NCI-H2029 (cell line): ENCODE measurements around the gene BPIFA1.

Experiments
- DNase-seq: peaks from one replicate; lab custom pipeline; 2025; lab: John Stamatoyannopoulos, UW

BPIFA1 gene

GRCh38 chr20:33235696-33236095 is at the start of gene BPIFA1:
Gene BPIFA1 (plus strand): TSS chr20:33235996. CDS start chr20:33237712, 1,716 bp downstream.
- no peak for DNase-seq

DNA sequence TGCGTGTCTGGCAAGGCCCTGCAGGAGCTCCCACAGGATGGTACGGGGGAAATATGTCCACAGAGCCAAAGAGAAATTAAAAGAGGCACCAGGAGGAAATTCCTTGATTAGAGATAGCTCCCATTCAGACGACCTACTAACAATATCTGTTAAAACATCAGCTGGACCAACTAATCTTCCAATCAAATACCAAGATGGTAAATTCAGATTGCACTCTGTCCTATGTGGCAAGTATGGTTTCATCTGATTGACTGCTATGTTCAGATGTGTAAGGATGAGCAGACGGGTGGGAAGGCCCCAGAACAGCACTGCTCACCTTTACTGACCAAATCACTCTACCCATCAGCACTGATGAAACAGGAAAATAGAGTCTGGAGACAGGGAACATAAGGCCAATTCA is 48.3 kb upstream of the BPIFA1 start:
- DNase-seq: no peak

- DNase-seq: no peak
These were observed 47.4 kb upstream of the BPIFA1 start for GRCh38 chr20:33188421-33188820.

- no peak for DNase-seq
These were observed 44.3 kb upstream of the BPIFA1 start for GRCh38 chr20:33191484-33191883.

GRCh38 chr20:33191955-33192354 is 43.8 kb upstream of the BPIFA1 start:
- DNase-seq: no peak

GRCh38 chr20:33192912-33193501 is 42.8 kb upstream of the BPIFA1 start:
- DNase-seq: no peak

DNA sequence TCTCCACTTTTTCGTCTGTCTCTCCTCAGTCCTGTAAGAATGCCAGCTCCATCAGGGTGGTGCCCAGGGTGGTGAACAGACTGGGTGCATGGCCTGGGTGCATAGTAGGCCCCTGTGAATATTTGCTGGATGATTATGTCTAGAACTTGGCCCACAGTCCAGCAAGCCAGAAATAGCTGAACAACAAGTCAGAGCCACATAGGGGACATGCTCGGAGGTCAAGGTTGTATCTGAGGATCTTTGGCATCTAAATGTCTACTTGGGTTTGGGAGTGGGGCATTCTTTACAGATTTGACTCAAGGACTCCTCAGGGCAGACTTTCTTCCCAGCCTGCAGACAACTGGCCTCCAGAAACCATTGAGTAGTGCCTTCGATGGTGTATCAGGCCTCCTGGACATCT is 36.8 kb upstream of the BPIFA1 start:
- no peak for DNase-seq

DNA sequence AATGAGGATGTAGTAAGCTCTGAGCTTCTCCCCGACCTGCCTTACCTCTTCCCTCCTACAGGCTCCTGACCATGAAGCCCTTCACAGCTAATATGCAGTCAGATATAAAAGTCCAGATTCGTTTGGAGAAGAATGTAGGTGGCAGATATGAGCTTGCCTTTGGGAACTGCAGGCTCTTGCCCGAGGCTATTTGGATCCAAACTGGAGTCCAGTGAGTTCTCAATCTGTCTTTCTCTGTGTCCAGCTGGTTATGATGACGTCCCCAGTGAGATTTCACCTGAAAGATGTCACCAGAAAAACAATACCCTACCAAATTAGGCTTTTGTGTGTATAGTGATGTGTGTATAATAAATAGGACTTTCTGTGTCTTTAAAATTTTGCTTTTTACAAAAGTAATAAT is 33.3 kb upstream of the BPIFA1 start:
- no peak for DNase-seq

GRCh38 chr20:33203444-33203843 is 32.4 kb upstream of the BPIFA1 start:
- no peak for DNase-seq

DNA sequence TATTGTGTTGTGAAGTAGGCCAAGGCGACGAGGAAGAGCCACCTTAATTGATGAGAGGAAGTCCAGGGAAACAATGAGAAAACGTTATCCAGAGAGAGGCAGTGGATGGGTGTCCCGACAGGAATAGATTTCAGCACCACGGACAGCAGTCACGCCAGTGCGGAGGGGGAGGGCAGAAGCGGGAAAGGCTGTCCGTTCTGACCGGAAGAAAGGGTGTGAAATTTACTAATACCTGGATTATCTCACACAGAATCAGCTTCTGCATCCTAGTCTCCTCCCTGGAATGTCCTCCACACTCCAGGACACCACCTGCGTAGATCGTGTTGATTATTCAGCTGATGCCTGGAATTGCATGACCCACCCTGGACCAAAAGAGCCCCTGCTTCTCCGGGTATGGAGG is 26.0 kb upstream of the BPIFA1 start:
- no peak for DNase-seq

DNA sequence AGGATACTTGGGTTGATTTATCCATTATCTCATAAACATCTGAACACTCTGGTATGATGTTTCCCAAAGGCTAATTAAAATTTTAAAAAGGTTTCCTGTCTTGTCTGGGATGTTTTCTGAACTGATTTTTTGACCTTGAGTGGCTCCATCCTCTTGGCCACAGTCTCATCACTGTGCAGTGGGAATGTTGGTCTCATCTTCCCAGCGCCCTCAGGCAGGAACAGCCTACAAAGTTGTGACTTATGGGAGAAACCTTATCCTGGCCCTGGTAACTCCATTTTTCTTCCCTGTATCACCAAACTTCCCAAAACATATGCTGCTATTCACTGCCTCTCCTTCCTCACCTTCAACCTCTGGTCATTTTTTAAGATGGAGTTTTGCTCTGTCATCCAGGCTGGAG is 25.4 kb upstream of the BPIFA1 start:
- DNase-seq: no peak

DNA sequence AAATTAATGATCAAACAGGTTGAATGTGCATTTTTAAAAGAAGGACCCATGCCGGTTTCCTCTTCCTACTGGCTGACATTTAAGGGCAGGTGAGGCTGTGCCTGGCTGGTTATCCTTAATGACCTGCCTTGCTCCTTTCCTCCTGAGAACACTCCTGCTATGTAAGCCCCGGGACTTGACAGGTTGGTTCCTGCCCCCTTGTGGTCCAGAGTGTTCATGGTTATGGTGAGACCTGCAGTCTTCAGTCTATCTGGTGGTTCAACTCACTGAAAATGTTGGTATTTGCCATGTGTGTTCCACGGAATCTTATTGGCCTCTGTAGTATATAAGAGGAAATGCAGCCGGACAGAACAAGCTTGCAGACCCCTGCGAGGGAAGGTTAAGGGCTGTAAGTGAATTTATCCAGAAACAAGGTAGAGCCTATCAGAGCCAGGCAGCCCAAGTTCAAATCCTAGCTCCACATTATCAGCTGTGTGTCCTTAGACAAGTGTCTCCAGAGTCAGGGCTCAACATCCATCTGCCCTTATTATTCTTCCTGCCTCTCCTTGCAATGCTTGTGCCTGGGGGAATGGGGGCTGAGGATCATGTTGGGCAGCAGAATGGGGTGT is 23.9 kb upstream of the BPIFA1 start:
- peak; percentile 83 for DNase-seq

DNA sequence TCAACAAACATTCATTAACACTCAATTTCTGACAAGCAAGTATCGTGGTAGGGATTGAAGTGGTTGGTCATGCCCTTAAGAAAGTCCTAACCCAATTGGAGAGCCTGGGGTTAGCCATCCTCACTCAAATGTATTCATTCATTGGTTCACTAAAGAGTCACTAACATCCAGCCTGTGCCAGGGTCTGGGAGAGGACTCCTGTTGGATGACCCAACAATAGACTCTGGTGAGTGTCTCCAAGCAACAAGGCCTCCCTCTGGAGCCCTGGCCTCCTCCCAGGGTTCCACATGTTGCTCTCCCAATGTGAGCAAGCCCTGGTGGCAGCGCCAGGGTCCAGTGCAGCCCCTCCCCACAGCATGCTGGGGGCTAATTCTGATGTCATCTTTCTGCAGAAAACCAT is 18.7 kb upstream of the BPIFA1 start, which contains the start of gene BPIFA3:
Gene BPIFA3, plus strand, starts transcription at position 301 of the 400 bp plus-strand sequence. CDS start 185 bp downstream, outside the sequence.
- no peak for DNase-seq

GRCh38 chr20:33224399-33224798 is 11.4 kb upstream of the BPIFA1 start:
- no peak for DNase-seq

GRCh38 chr20:33229843-33230242 is 6.0 kb upstream of the BPIFA1 start:
- DNase-seq: peak; percentile 48

DNA sequence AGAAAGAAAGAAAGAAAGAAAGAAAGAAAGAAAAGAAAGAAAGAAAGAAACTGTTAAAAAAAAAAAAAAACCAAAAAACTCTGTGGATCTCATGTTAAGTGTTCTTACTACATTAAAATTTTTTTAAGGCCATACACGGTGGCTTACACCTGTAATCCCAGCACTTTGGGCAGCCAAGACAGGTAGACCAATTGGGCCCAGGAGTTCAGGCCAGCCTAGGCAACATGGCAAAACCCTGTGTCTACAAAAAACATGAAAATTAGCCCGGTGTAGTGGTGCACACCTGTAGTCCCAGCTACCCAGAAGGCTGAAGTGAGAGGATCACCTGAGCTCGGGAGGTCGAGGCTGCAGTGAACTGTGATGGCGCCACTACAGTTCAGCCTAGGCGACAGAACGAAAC is 4.6 kb upstream of the BPIFA1 start:
- DNase-seq: no peak

DNA sequence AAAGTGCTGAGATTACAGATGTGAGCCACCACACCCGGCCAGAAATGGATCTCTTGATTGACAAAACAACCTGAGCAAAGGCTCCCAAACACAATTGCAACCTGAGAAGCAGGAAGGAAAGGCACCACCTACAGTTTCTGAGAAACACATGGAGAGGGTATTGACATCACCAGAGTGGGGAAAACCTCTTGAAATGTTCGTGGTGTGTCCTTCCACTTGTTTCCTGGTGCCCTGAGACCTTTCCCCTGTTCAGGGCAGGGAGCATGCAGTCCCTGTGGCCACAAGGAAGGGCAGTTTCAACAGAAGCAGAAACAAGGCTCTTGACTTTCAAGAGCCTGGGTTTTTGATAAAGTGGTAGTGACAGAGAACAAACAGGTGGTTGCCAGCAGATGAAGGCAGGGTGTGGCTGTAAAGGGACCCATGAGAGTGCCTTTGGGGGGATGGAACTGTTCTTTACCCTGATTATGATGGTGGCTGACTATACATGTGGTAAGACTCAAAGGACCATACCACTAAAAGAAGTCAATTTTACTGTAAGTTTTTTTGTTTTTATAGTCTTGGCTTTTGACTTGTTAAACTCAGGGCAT is 3.2 kb upstream of the BPIFA1 start:
- peak; percentile 87 for DNase-seq

GRCh38 chr20:33233129-33233774 is 2.5 kb upstream of the BPIFA1 start:
- no peak for DNase-seq

GRCh38 chr20:33234050-33234449 is 1.7 kb upstream of the BPIFA1 start:
- DNase-seq: no peak

DNA sequence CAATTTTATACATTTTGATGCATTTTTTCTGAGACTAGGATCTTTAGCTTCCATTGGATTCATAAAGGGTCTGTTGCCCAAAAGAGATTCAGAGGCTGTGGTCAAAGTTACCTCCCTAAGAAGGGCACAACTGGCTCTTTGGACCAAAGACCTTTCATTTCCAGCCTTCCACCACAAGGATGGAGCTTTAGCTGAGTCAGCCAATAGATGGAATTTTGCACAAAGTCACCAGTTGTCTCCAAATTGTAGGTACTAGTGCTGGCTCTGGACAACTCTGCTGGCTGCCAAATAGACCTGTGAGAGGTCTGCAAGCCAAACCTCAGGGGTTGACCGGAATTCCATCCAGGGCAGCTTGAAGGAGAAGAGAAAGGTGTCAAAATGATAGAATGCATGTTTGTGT is 555 bp downstream of the BPIFA1 start:
- DNase-seq: no peak

DNA sequence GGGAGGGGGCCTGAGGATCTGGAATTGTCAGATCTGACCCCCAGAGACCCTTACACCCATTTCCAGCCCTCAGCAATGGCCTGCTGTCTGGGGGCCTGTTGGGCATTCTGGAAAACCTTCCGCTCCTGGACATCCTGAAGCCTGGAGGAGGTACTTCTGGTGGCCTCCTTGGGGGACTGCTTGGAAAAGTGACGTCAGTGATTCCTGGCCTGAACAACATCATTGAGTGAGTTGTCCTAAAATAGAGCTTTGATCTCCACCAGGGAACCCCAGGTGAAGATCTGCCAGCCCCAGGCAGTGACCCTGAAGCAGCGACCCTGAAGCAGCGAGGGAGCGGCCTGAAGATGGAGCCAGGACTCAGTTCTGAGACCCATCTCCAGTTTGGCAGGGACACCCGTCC is 2.2 kb downstream of the BPIFA1 start:
- DNase-seq: no peak

DNA sequence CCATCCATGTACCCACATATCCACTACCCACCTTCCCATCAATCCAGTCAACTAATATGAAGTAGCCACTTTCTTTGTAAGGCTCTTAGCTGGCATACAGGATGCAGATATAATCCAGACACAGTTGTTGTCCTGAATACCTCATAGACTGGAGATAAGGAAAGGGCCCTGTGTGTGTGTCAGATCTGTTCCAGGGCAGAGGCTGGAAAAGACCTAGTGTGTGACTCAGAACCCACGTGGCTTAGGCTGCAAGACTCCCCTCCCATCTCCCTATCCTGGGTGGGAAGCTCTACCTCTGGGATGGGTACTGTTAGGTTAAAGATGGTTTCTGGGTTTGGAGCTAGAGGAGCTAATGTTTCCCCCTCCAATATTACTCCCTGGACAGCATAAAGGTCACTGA is 3.6 kb downstream of the BPIFA1 start:
- DNase-seq: no peak
